AG09319 (cell line): ENCODE data around the gene UNC119B.

Experiments used
- DNase-seq: peaks from one replicate; pipeline ENCODE4 v3.0.0-alpha.2; 2010; ENCODE audit warnings: low read depth; ENCODE audit errors: extremely low read depth
- CTCF ChIP-seq: IDR thresholded peaks from 2 replicates; pipeline ENCODE4 v1.5.1; 2011; ENCODE audit warnings: low read depth, mild to moderate bottlenecking, inconsistent platforms, low read length, moderate library complexity

UNC119B gene

GRCh38 chr12:120735181-120735580, 24.9 kb downstream of the UNC119B start:
- TF ChIP-seq CTCF = no peak
- DNase-seq = no peak

GRCh38 chr12:120736404-120737331, 26.4 kb downstream of the UNC119B start:
- DNase-seq = no peak
- TF ChIP-seq CTCF = no peak

- DNase-seq = no peak
- no peak; the same call in 1 of the 2 replicates for TF ChIP-seq CTCF
Measured at GRCh38 chr12:120737557-120738251, 27.4 kb downstream of the UNC119B start.

GRCh38 chr12:120738252-120739030, 28.2 kb downstream of the UNC119B start:
- DNase-seq = no peak
- TF ChIP-seq CTCF = no peak

GRCh38 chr12:120739031-120739762, 28.9 kb downstream of the UNC119B start:
- no peak for DNase-seq
- no peak for TF ChIP-seq CTCF

- TF ChIP-seq CTCF = no peak
Measured at GRCh38 chr12:120739821-120740613, 29.8 kb downstream of the UNC119B start.

More at GRCh38 chr12:120739821-120740613, 29.8 kb downstream of the UNC119B start:
- DNase-seq = no peak
